Vagina (tissue), 2 donors: ENCODE measurements around the gene RCOR1. TPM values are rescaled to one million over a fixed set of nuclear protein-coding genes. Genes with fewer than 3 reads are reported as not detected.

Experiments
- DNase-seq, 2 donors: peaks; one replicate each; pipeline ENCODE4 v3.0.0-alpha.2; 2017; ENCODE audit errors: extremely low spot score in 2 of 2
- H3K27ac ChIP-seq: fragments of 200-600 bp; sonication (generic); one replicate; pipeline ENCODE4 v1.5.1; 2019
- H3K27me3 ChIP-seq: fragments of 200-600 bp; sonication (generic); one replicate; pipeline ENCODE4 v1.5.1; 2019
- H3K36me3 ChIP-seq, 2 donors: fragments of 200-600 bp; sonication (generic); one replicate each; pipeline ENCODE4 v1.5.1; 2017 to 2019
- H3K4me1 ChIP-seq: fragments of 200-600 bp; sonication (generic); one replicate; pipeline ENCODE4 v1.5.1; 2019
- H3K4me3 ChIP-seq, 2 donors: fragments of 200-600 bp; sonication (generic); 1 replicate in 1 of 2; 2 replicates in 1 of 2; pipeline ENCODE4 v1.5.1; 2016 to 2019
- H3K9me3 ChIP-seq: fragments of 200-600 bp; sonication (generic); one replicate; pipeline ENCODE4 v1.5.1; 2019
- POLR2A ChIP-seq, 2 donors: fragments of 450-650 bp; IDR thresholded peaks; one replicate each; pipeline ENCODE4 v1.6.1; 2017; ENCODE audit warnings: antibody characterized with exemption in 2 of 2, mild to moderate bottlenecking in 2 of 2, moderate library complexity in 2 of 2
- POLR2AphosphoS5 ChIP-seq, 2 donors: sonication (generic); formaldehyde crosslinking; IDR thresholded peaks; one replicate each; pipeline ENCODE4 v1.9.0; 2017; ENCODE audit warnings: antibody characterized with exemption in 2 of 2, mild to moderate bottlenecking in 2 of 2, low read depth in 1 of 2; ENCODE audit not compliant: insufficient read depth in 1 of 2
- intact Hi-C: fragments of 100-400 bp; cut with DNase I; formaldehyde crosslinking; loops from one replicate; pipeline ENCODE4 v1.15.1; 2023
- total RNA-seq: library from RNA; depleted of rRNA; stranded (reverse); fragments of >200 nt; gene quantifications from one replicate; pipeline ENCODE4 v1.2.3, GENCODE V29; 2016
- TF ChIP-seq, protein P1 (sequence below), 3 experiments: fragments of 450-650 bp in 2 of 3; fragments of 200-600 bp in 1 of 3; sonication (generic) in 1 of 3; IDR thresholded peaks; one replicate each; pipeline ENCODE4 v1.5.1; 2017 to 2019; ENCODE audit warnings: antibody characterized with exemption in 3 of 3, mild to moderate bottlenecking in 2 of 3, moderate library complexity in 2 of 3

The RCOR1 gene
- total RNA-seq, 1 donor from 2014 or later, result 24.3 TPM

DNA sequence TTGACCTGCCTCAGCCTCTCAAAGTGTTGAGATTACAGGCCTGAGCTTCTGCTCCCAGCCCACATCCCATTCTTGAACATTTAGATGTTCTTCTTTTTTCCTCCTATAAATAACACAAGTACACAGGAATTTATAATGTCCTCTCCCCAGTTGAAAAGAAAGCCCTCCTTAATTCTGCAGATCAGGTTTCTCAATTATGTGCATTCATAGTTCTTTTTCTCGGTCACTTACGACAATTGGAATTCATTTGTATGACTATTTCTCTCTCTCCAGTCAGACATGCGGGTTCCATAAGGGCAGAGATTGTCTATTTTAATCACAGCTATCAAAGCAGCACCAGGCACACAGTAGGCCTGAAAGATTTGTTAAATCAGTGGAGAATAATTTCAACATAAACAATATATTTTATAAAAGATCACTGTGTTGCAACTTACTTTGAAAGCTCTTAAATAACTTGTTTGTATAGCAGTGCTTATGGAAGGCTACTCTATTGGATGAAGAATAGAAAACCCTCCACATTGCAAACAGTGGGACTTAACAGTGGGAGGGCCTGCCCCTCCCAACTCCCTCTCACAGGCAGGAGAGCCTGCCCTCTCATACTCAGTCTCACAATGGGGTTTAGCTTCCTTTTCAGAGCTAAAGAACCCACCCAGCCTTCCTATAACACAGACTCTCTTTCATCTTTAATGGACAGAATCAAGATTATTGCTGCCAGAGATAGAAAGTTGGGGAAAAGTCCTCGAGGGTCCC, 100.7 kb downstream of the RCOR1 start:
- Histone ChIP-seq H3K36me3 (no peaks in the 10 kb centered on the region), H3K4me3 (no peak overlapping the region), H3K27ac (no peak overlapping the region), H3K4me1 (peaks cover 22% of the 10 kb centered on the region), H3K27me3 (no peaks in the 10 kb centered on the region), H3K9me3 (no peaks in the 10 kb centered on the region)
- no peak for DNase-seq
- no peak for TF ChIP-seq POLR2AphosphoS5 (IDR thresholded peaks at IDR 0.05; ENCODE audit: insufficient read depth in 1 of 2, low read depth in 1 of 2)
- TF ChIP-seq, protein P1, sequence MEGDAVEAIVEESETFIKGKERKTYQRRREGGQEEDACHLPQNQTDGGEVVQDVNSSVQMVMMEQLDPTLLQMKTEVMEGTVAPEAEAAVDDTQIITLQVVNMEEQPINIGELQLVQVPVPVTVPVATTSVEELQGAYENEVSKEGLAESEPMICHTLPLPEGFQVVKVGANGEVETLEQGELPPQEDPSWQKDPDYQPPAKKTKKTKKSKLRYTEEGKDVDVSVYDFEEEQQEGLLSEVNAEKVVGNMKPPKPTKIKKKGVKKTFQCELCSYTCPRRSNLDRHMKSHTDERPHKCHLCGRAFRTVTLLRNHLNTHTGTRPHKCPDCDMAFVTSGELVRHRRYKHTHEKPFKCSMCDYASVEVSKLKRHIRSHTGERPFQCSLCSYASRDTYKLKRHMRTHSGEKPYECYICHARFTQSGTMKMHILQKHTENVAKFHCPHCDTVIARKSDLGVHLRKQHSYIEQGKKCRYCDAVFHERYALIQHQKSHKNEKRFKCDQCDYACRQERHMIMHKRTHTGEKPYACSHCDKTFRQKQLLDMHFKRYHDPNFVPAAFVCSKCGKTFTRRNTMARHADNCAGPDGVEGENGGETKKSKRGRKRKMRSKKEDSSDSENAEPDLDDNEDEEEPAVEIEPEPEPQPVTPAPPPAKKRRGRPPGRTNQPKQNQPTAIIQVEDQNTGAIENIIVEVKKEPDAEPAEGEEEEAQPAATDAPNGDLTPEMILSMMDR (IDR thresholded peaks at IDR 0.05), result no peak
- TF ChIP-seq POLR2A (IDR thresholded peaks at IDR 0.05), result no peak
- intact Hi-C loops, result loop anchor here (10.0 kb wide), 1 partner anchor 232 kb away; the partner anchor contains the start of gene AMN

DNA sequence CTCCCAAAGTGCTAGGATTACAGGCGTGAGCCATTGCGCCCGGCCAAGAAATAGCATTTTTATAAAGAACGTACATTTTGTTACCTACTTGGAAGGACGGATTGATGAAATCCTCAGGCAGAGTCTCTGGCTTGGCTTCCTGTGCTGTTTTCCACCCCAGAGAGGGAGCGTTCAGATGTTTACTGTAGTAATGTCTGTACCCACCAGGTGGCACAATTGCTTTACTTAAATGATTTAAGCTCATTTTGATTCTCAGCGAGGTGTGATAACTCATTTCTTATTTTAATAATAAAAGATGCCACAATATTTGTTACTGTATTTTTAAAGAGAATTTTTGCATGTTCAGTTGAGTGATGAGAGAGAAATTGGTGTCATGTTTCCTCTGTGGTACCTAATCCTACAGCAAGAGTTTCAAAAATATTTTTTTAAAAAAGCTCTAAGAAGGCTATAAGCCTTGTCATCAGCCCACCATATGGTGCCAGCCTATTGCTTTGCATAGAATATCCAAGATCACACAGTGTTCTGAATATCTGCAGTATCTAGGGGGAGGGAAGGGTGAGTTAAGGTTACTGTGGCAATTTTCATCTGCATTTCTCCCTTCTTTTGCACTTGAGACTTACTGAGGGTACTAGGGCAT, 102.2 kb downstream of the RCOR1 start:
- no peak for DNase-seq
- intact Hi-C loops, result loop anchor here (10.0 kb wide), 1 partner anchor 230 kb away; the partner anchor contains the start of gene AMN

DNA sequence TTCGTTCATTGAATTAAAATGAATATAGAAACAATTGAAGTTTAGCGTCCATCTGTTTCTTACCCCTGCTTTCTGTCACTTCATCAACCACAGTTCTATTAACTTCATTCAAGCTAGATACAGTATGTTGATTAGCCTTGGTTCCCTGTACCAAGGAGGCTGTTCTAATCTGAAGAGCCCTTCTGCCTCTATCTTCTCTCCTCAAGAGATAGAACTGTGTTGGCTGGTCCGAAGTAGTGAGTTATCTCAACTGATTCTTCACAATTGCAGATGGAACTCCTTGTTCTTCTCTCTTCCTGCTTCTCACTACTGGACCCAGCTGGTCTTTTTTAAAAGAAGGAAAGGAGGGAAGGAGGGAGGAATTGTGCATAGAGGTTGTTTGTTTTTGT, 102.7 kb downstream of the RCOR1 start:
- H3K9me3 ChIP-seq, result no peaks in the 10 kb centered on the region
- no peak overlapping the region for H3K27ac ChIP-seq
- no peaks in the 10 kb centered on the region for H3K36me3 ChIP-seq
- no peak for TF ChIP-seq POLR2AphosphoS5 (IDR thresholded peaks at IDR 0.05; ENCODE audit: insufficient read depth in 1 of 2, low read depth in 1 of 2)
- TF ChIP-seq, protein P1 (IDR thresholded peaks at IDR 0.05), result no peak
- no peak for TF ChIP-seq POLR2A (IDR thresholded peaks at IDR 0.05)
- H3K4me3 ChIP-seq, result no peak overlapping the region
- H3K4me1 ChIP-seq, result peaks cover 22% of the 10 kb centered on the region
- H3K27me3 ChIP-seq, result no peaks in the 10 kb centered on the region
- intact Hi-C loops, result loop anchor here (10.0 kb wide), 1 partner anchor 230 kb away; the partner anchor contains the start of gene AMN
- DNase-seq, result no peak

More for the DNA sequence above, 102.2 kb downstream of the RCOR1 start:
- H3K4me3 ChIP-seq, result no peak overlapping the region
- H3K4me1 ChIP-seq, result peaks cover 22% of the 10 kb centered on the region
- TF ChIP-seq POLR2A (IDR thresholded peaks at IDR 0.05) (no peak), POLR2AphosphoS5 (IDR thresholded peaks at IDR 0.05; ENCODE audit: insufficient read depth in 1 of 2, low read depth in 1 of 2) (peak in 1 of 2 donors; percentile 21)
- TF ChIP-seq, protein P1 (IDR thresholded peaks at IDR 0.05), result peak; percentile 65 to 80 (median 72)
- no peak overlapping the region for H3K27ac ChIP-seq
- H3K36me3 ChIP-seq, result no peaks in the 10 kb centered on the region
- H3K9me3 ChIP-seq, result no peaks in the 10 kb centered on the region
- no peaks in the 10 kb centered on the region for H3K27me3 ChIP-seq

DNA sequence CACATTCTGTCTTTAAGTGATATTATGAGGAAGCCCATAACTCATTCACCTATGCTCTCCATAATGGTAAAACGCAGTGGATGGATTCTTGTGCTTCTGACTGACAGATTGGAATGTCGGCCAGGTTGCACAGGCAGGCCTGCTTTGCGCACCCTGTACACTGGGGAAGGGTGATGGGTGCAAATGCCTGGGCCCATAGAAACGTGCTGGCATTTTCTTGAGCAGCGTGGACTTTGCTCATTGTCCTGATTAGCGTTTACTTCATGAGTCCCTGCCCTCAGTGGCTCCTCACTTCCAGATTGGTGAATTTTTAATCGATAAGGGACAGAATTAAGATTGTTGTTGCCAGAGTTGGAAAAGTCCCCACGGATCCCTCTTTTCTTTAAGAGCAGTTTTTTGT, 103.9 kb downstream of the RCOR1 start:
- Histone ChIP-seq H3K9me3 (no peaks in the 10 kb centered on the region), H3K27me3 (no peaks in the 10 kb centered on the region), H3K36me3 (no peaks in the 10 kb centered on the region), H3K4me3 (no peak overlapping the region), H3K4me1 (peaks cover 22% of the 10 kb centered on the region), H3K27ac (no peak overlapping the region)
- no peak for TF ChIP-seq POLR2AphosphoS5 (IDR thresholded peaks at IDR 0.05; ENCODE audit: insufficient read depth in 1 of 2, low read depth in 1 of 2)
- TF ChIP-seq, protein P1 (IDR thresholded peaks at IDR 0.05), result no peak
- no peak for TF ChIP-seq POLR2A (IDR thresholded peaks at IDR 0.05)
- no peak for DNase-seq
- intact Hi-C loops, result loop anchor here (10.0 kb wide), 1 partner anchor 228 kb away; the partner anchor contains the start of gene AMN
